HEK293 (cell line): ENCODE data around the gene CEP112.

Experiments used
- GLIS1 ChIP-seq: fragments of 450-650 bp; formaldehyde crosslinking; IDR thresholded peaks from 2 replicates; pipeline ENCODE4 v1.5.1; 2016; ENCODE audit warnings: missing biosample characterization, missing genetic modification characterization
- KLF16 ChIP-seq: fragments of 450-650 bp; formaldehyde crosslinking; IDR thresholded peaks from 2 replicates; pipeline ENCODE4 v1.5.1; 2017; ENCODE audit warnings: missing biosample characterization, missing genetic modification characterization
- MYNN ChIP-seq: fragments of 450-650 bp; formaldehyde crosslinking; IDR thresholded peaks from 2 replicates; pipeline ENCODE4 v1.5.1; 2016; ENCODE audit warnings: missing biosample characterization, missing genetic modification characterization, borderline replicate concordance
- RBAK ChIP-seq: fragments of 450-650 bp; formaldehyde crosslinking; IDR thresholded peaks from 2 replicates; pipeline ENCODE4 v1.5.1; 2016; ENCODE audit warnings: missing biosample characterization, missing genetic modification characterization
- ZNF239 ChIP-seq: fragments of 450-650 bp; formaldehyde crosslinking; IDR thresholded peaks from 2 replicates; pipeline ENCODE4 v1.5.1; 2016; ENCODE audit warnings: missing biosample characterization, missing genetic modification characterization
- ZNF404 ChIP-seq: fragments of 450-650 bp; formaldehyde crosslinking; IDR thresholded peaks from 2 replicates; pipeline ENCODE4 v1.5.1; 2017; ENCODE audit warnings: missing biosample characterization, missing genetic modification characterization
- ZNF624 ChIP-seq: fragments of 450-650 bp; formaldehyde crosslinking; IDR thresholded peaks from 2 replicates; pipeline ENCODE4 v1.5.1; 2017; ENCODE audit warnings: missing biosample characterization, missing genetic modification characterization
- TF ChIP-seq, protein P1 (sequence below): fragments of 450-650 bp; formaldehyde crosslinking; IDR thresholded peaks from 2 replicates; pipeline ENCODE4 v1.5.1; 2016; ENCODE audit warnings: missing biosample characterization, missing genetic modification characterization
- TF ChIP-seq, protein P2 (sequence below): fragments of 450-650 bp; formaldehyde crosslinking; IDR thresholded peaks from 2 replicates; pipeline ENCODE4 v1.5.1; 2016; ENCODE audit warnings: missing biosample characterization, missing genetic modification characterization
- TF ChIP-seq, protein P3 (sequence below): IDR thresholded peaks from 2 replicates; pipeline ENCODE4 v1.6.1; 2011; ENCODE audit warnings: mild to moderate bottlenecking, low read depth, low read length, borderline replicate concordance

DNA sequence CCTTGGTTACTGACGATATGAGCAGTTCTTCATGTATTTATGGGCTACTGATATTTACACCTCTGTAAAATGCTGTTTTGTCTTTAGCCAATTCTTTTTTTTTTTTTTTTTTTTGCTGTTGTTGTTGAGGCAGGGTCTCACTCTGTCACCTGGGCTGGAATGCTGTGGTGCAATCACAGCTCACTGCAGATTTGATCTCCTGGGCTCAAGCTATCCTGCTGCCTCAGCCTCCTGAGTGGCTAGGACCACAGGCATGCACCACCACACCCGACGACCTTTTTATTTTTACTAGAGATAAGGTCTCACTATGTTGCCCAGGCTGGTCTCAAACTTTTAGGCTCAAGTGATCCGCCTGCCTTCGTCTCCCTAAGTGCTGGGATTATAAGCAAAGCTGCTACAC is 405.5 kb downstream of the CEP112 start:
- TF ChIP-seq ZNF404 (tag by site-specific recombination) (no peak), ZNF239 (no peak), RBAK (tag by site-specific recombination) (no peak), MYNN (tag by site-specific recombination) (no peak), KLF16 (tag by site-specific recombination) (no peak), GLIS1 (tag by site-specific recombination) (no peak), ZNF624 (tag by site-specific recombination) (no peak)
- TF ChIP-seq, protein P1, sequence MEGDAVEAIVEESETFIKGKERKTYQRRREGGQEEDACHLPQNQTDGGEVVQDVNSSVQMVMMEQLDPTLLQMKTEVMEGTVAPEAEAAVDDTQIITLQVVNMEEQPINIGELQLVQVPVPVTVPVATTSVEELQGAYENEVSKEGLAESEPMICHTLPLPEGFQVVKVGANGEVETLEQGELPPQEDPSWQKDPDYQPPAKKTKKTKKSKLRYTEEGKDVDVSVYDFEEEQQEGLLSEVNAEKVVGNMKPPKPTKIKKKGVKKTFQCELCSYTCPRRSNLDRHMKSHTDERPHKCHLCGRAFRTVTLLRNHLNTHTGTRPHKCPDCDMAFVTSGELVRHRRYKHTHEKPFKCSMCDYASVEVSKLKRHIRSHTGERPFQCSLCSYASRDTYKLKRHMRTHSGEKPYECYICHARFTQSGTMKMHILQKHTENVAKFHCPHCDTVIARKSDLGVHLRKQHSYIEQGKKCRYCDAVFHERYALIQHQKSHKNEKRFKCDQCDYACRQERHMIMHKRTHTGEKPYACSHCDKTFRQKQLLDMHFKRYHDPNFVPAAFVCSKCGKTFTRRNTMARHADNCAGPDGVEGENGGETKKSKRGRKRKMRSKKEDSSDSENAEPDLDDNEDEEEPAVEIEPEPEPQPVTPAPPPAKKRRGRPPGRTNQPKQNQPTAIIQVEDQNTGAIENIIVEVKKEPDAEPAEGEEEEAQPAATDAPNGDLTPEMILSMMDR (tag by site-specific recombination) = no peak
- TF ChIP-seq, protein P2, sequence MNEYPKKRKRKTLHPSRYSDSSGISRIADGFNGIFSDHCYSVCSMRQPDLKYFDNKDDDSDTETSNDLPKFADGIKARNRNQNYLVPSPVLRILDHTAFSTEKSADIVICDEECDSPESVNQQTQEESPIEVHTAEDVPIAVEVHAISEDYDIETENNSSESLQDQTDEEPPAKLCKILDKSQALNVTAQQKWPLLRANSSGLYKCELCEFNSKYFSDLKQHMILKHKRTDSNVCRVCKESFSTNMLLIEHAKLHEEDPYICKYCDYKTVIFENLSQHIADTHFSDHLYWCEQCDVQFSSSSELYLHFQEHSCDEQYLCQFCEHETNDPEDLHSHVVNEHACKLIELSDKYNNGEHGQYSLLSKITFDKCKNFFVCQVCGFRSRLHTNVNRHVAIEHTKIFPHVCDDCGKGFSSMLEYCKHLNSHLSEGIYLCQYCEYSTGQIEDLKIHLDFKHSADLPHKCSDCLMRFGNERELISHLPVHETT (tag by site-specific recombination) = no peak
- TF ChIP-seq, protein P3, sequence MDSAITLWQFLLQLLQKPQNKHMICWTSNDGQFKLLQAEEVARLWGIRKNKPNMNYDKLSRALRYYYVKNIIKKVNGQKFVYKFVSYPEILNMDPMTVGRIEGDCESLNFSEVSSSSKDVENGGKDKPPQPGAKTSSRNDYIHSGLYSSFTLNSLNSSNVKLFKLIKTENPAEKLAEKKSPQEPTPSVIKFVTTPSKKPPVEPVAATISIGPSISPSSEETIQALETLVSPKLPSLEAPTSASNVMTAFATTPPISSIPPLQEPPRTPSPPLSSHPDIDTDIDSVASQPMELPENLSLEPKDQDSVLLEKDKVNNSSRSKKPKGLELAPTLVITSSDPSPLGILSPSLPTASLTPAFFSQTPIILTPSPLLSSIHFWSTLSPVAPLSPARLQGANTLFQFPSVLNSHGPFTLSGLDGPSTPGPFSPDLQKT = no peak
